Neural progenitor cell (in vitro differentiated cells): ENCODE data around the gene SLC36A1.
"Not testable (repeated sequence)": the region's sequence is repeated elsewhere in the genome, so short reads cannot be mapped to it uniquely, and the experiment has no call there.

Experiments
- EZH2 ChIP-seq: fragments of 200-600 bp; sonication (generic); IDR thresholded peaks from 2 replicates; pipeline ENCODE4 v1.6.1; 2017; ENCODE audit warnings: antibody characterized with exemption, mild to moderate bottlenecking, moderate library complexity
- TF ChIP-seq, protein P1 (sequence below): fragments of 200-600 bp; sonication (generic); IDR thresholded peaks from 2 replicates; pipeline ENCODE4 v1.5.1; 2017; ENCODE audit warnings: antibody characterized with exemption, mild to moderate bottlenecking

DNA sequence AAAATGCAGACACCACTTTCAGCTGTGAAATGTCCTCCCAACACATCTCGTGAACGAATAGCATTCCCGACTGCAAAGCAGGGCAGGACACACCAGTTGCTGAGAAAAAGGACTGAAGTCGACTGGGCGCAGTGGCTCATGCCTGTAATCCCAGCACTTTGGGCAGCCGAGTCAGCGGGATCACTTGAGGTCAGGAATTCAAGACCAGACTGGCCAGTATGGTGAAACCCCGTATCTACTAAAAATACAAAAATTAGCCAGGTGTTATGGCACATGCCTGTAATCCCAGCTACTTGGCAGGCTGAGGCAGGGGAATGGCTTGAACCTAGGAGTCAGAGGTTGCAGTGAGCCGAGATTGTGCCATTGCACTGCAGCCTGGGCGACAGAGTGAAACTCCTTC is 60.9 kb downstream of the SLC36A1 start:
- TF ChIP-seq, protein P1, sequence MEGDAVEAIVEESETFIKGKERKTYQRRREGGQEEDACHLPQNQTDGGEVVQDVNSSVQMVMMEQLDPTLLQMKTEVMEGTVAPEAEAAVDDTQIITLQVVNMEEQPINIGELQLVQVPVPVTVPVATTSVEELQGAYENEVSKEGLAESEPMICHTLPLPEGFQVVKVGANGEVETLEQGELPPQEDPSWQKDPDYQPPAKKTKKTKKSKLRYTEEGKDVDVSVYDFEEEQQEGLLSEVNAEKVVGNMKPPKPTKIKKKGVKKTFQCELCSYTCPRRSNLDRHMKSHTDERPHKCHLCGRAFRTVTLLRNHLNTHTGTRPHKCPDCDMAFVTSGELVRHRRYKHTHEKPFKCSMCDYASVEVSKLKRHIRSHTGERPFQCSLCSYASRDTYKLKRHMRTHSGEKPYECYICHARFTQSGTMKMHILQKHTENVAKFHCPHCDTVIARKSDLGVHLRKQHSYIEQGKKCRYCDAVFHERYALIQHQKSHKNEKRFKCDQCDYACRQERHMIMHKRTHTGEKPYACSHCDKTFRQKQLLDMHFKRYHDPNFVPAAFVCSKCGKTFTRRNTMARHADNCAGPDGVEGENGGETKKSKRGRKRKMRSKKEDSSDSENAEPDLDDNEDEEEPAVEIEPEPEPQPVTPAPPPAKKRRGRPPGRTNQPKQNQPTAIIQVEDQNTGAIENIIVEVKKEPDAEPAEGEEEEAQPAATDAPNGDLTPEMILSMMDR: not testable (repeated sequence)
- not testable (repeated sequence) for TF ChIP-seq EZH2
